HG02588 (cell line): ENCODE measurements around the gene NLE1.
"Not testable (repeated sequence)": the region's sequence is repeated elsewhere in the genome, so short reads cannot be mapped to it uniquely, and the experiment has no call there.

ENCODE experiments used
- ATAC-seq: cut with Tn5 transposase; IDR thresholded peaks from one replicate; pipeline ENCODE4 v1.9.1; 2021; ENCODE audit warnings: mild to moderate bottlenecking, moderate library complexity; ENCODE audit not compliant: unreplicated experiment

NLE1 gene

GRCh38 chr17:35163886-35164285, 21.8 kb upstream of the NLE1 start:
- no peak for ATAC-seq

GRCh38 chr17:35162755-35163154, 20.7 kb upstream of the NLE1 start:
- ATAC-seq: no peak

DNA sequence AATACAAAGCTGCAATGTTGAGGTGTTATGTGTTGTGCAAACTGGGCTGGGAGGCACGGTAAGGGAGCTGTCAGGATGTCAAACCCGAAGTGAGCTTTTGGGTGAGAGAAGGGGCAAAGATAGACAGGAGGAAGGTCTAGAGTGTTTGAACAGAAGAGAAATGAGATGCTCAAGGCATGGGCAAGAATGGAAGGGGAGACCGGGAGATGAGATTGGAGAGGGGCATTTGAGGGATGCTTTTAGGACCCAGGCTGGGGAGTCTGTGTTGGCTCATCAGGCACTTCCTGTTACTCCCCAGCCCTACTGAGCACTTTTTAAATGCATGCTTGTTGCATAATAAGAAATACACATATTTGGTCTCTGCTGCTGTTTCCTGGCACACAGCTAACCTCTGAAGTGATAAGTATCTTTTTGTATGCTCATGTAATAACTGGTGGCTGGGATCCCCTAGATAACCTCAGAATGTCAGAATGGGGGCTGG, 19.2 kb upstream of the NLE1 start:
- no peak for ATAC-seq

DNA sequence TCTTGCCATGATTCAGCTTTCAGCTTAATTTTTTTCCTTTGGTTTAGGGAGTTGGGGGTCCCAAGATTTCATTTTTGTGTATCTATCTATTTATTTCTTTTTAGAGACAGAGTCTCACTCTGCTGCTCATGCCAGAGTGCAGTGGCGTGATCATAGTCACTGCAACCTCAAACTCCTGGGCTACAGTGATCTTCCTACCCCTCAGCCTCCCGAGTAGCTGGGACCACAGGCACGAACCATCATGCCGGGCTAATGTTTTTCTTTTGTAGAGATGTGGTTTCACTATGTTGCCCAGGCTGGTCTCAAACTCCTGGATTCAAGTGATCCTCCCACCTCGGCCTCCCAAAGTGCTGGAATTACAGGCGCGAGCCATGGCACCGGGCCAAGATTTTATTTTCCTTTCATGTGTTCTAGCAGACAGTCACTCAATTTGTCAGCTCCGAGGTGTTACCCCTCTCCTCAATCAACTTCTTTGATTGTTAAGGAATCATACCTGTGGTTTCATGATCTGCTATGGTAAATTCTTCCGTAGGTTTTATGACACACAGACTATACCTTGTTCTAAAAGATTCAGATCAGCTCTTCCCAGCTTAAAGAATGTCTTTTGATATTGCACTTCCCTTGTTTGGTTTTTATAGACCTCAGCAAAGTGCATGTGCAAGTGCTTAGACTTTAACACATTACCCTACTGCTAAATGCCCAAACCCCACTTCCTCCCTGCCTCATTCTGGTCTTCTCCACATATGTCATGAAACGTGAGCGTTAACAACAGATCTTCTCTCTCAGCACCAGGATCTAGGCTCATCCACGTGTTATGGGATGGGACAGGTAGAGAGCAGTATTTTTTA, 18.5 kb upstream of the NLE1 start:
- no peak for ATAC-seq

DNA sequence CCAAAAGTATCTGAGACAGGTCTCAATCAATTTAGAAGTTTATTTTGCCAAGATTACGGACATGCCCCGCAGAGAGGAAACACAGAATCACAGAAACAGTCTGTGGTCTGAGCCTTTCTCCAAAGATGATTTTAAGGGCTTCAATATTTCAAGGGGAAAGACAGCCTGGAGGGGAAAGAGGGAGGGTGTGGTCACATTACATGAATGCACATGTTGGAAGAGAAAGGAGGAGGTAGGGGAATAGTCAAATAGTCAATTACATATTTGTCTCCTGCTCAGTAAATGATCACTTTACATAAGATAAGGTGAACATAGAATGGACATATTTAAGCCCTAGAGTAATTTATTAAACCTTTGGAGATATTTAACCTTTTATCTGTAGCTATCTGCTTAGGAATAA, 17.8 kb upstream of the NLE1 start:
- ATAC-seq: no peak

GRCh38 chr17:35155246-35155645, 13.1 kb upstream of the NLE1 start:
- ATAC-seq: no peak

- no peak for ATAC-seq
Observed at GRCh38 chr17:35154196-35155165, 12.4 kb upstream of the NLE1 start.

DNA sequence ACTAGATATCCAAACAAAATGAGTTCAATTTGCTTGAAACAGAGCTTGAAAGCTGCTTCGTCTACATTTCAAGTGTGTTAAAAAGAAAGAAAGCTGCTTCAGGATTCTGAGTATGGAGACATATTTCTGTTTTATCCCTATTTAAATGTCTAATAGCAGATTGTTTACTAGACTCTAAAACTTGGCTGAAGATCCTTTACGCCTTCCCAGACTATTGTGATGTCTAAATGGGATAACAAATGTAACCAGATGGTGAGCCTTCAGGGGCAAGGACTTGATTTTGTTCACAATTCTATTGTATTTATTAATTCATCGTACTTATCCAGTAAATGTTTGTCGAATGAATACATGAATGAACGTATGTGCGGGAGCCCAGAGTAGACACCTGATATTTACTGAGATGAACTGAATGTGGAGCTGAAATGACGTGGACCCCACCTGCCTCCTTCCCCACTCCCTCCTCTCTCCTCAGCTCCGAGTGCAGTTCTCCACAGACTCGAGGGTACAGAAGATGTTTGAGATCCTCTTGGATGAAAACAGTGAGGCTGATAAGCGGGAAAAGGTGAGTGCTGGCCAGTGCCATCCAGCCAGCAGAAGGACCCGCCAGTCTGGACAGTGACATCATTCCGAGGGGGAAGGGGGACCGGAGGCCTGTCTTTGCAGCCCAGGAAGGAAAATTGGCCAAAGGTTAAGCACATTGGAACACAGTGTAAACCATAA, 10.5 kb upstream of the NLE1 start:
- no peak for ATAC-seq

DNA sequence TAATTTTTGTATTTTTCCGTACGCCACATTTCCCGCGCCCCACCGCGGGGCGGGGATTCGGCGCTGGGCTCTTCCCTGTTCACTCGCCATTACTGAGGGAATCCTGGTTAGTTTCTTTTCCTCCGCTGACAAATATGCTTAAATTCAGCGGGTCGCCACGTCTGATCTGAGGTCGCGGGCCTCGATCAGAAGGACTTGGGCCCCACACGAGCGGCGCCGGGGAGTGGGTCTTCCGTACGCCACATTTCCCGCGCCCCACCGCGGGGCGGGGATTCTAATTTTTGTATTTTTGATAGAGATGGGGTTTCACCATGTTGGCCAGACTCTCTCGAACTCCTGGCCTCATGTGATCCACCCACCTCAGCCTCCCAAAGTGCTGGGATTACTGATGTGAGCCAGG, 9.0 kb upstream of the NLE1 start:
- not testable (repeated sequence) for ATAC-seq

GRCh38 chr17:35149941-35150340, 7.8 kb upstream of the NLE1 start:
- ATAC-seq: no peak

- no peak for ATAC-seq
Observed at GRCh38 chr17:35148144-35148543, 6.0 kb upstream of the NLE1 start.

GRCh38 chr17:35147375-35147905, 5.3 kb upstream of the NLE1 start, which contains the start of gene UNC45B:
Gene UNC45B (plus strand): TSS chr17:35147817. CDS start chr17:35148264, 447 bp downstream.
- ATAC-seq: no peak

- no peak for ATAC-seq
Observed at GRCh38 chr17:35146214-35146833, 4.2 kb upstream of the NLE1 start.

DNA sequence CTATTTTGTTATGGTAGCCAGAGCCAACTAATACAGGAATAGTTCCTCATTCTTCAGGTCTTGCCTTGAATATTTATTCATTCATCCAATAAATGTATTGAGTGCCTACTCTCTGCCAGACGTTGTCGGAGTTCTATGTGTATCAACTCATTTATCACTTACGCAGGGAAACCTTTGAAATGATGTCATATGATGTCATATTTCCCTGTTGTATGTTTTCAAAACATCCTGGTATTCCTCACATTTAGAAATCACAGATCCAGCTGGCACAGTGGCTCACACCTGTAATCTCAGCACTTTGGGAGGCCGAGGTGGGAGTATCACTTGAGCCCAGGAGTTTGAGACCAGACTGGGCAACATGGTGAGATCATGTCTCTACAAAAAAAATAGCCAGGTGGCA, 2.7 kb upstream of the NLE1 start:
- no peak for ATAC-seq

DNA sequence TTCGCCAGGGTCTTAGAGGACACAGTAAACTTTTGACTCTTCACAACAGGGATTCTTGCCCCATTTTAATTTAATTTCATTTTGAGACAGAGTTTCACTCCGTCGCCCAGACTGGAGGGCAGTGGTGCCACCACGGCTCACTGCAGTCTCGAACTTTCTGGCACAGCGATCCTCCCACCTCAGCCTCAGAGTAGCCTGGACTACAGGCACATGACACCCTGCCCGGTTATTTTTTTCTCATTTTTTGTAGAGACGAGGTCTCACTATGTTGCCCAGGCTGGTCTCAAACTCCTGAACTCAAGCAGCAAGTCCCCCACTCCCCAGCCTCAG, 329 bp upstream of the NLE1 start:
- no peak for ATAC-seq

- ATAC-seq: no peak
Observed at GRCh38 chr17:35138218-35138617, 3.9 kb downstream of the NLE1 start.

DNA sequence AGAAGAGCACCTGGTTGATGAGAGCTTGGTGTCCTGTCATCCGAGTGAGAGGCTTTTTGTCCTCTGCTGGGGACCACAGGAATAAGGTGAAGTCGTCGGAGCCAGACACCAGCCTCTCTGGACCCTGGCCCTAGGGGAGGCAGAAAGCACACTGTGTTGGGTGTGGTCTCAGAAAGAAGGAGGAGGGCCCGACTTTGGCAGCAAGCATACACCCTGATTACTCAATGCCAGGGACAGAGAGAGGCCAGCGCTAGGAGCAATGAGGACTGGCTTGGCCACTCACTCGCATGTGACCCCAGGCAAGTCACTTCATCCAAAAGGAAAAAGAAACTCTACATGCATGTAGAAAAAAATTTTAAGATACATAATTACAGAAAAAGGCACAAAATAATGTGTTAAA, 6.8 kb downstream of the NLE1 start:
- no peak for ATAC-seq

- ATAC-seq: no peak
Observed at GRCh38 chr17:35132816-35133550, 9.1 kb downstream of the NLE1 start.

DNA sequence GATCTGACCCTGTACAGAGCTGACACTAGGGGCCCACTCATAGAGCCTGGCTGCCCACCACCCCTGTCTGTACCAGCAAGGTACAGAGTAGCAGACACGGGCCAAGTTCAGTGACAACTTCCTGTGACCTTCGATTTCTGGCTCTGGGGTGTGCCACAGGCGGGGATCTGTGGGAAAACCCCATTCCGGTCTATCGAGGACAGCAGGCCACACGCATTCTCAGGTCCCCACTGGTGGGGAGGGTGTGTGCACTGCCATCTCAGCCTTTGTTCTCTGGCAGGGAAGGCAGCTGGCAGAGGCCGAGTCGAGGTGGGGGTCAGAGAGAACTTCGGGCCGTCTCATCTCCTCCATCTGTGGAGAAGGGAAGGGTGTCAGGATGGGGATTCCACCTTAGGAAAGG, 10.0 kb downstream of the NLE1 start:
- no peak for ATAC-seq

- ATAC-seq: no peak
Observed at GRCh38 chr17:35130392-35130791, 11.7 kb downstream of the NLE1 start.
